Left lung (tissue), 10 donors: ENCODE results near the gene CILP2. TPM values are rescaled to one million over a fixed set of nuclear protein-coding genes. Genes with fewer than 3 reads are reported as not detected.

ENCODE experiments used
- ATAC-seq: fragments of 200-7000 bp; cut with Tn5 transposase; one replicate; pipeline ENCODE4 v1.9.1; 2020; ENCODE audit warnings: moderate library complexity
- DNase-seq, 4 donors: peaks; one replicate each; pipeline ENCODE4 v3.0.0-alpha.2; 2013 to 2020
- H3K27ac ChIP-seq, 2 donors: fragments of 200-600 bp; sonication (generic) in 1 of 2; one replicate each; pipeline versions ENCODE4 v1.5.0 to v1.8.0; 2020 to 2021
- H3K27me3 ChIP-seq, 2 donors: fragments of 200-600 bp; sonication (generic) in 1 of 2; one replicate each; pipeline versions ENCODE4 v1.5.0 to v1.8.0; 2020 to 2021
- H3K36me3 ChIP-seq, 2 donors: fragments of 200-600 bp; sonication (generic) in 1 of 2; one replicate each; pipeline versions ENCODE4 v1.5.0 to v1.8.0; 2020 to 2021
- H3K4me1 ChIP-seq, 2 donors: fragments of 200-600 bp; one replicate each; pipeline ENCODE4 v1.8.0; 2021
- H3K4me3 ChIP-seq, 2 donors: fragments of 200-600 bp; sonication (generic) in 1 of 2; one replicate each; pipeline versions ENCODE4 v1.5.0 to v1.8.0; 2020 to 2021; ENCODE audit warnings: mild to moderate bottlenecking in 1 of 2
- H3K9me3 ChIP-seq, 2 donors: fragments of 200-600 bp; sonication (generic) in 1 of 2; one replicate each; pipeline versions ENCODE4 v1.5.0 to v1.8.0; 2020 to 2021
- intact Hi-C, 2 donors: fragments of 100-400 bp; cut with DNase I; formaldehyde crosslinking; loops; one replicate each; pipeline versions ENCODE4 v1.11.2 to v1.14.2; 2022
- polyA plus RNA-seq, 6 donors: library from polyadenylated mRNA; unstranded; fragments of 120-200 nt; gene quantifications; one replicate each; pipeline ENCODE4 v1.2.1, GENCODE V29; 2013; ENCODE audit not compliant: insufficient read length in 6 of 6
- total RNA-seq, 2 donors: library from RNA; stranded (reverse); fragmentation: NEBNext Ultra II Directional; extraction: Animal tissue kit (Norgen Biotek cat#: 25700); gene quantifications; one replicate each; pipeline ENCODE4 v1.2.1, GENCODE V29; 2021
- TF ChIP-seq, protein P1 (sequence below), 2 donors: fragments of 200-600 bp; sonication (generic) in 1 of 2; IDR thresholded peaks; one replicate each; pipeline versions ENCODE4 v1.5.0 to v1.8.0; 2021; ENCODE audit warnings: antibody characterized with exemption in 2 of 2
- donor health status: DM: no; HTN: yes; CAD: no.
- donor health status: DM: no; HTN: no; CAD: no.

The CILP2 gene
- total and polyA plus RNA-seq, 8 donors = 0.14 to 17.8 (median 0.25) TPM

DNA sequence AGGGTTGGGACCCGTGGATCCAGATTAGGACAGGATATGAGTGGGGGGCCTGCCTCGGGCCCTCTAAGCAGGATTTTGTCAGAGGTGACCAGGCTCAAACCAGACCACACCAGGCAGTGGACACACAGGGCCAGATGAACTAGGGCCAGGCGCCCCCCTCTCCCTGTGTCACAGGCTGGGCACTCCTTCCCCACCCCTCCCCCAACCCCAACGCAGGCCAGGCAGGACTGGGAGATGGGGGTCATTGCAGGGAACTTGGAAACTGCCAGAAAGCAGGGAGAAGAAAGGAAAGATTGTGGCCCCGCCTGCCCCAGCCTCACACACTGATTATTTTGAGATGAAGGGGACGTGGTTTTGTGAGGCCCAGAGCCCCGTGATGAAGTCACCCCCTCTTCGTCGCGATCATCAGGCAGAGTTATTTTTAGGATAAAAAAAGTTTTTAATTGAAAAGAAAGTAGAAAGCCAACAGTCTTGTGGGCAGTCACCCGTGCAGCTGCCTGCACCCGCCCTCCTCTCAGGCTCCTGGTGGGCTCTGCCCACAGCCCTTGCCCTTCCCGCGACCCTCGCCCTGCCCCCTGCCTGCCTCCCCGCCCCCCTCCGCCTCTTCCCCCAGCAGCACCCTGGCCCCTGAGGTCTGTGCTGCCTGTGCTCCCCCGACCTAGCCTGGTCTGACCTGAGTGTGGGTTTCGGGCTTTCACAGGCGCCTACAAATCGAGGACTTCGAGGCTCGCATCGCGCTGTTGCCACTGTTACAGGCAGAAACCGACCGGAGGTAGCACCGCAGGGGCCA, 11.3 kb upstream of the CILP2 start:
- DNase-seq = no peak
- H3K27me3 ChIP-seq = no peaks in the 10 kb centered on the region
- H3K9me3 ChIP-seq = no peaks in the 10 kb centered on the region
- no peak for ATAC-seq
- H3K36me3 ChIP-seq = peaks cover 0 to 62% of the 10 kb centered on the region in 2 donors
- no peaks in the 10 kb centered on the region for H3K4me1 ChIP-seq
- H3K4me3 ChIP-seq = no peak overlapping the region
- intact Hi-C loops = no loop called here
- no peak overlapping the region for H3K27ac ChIP-seq
- TF ChIP-seq, protein P1, sequence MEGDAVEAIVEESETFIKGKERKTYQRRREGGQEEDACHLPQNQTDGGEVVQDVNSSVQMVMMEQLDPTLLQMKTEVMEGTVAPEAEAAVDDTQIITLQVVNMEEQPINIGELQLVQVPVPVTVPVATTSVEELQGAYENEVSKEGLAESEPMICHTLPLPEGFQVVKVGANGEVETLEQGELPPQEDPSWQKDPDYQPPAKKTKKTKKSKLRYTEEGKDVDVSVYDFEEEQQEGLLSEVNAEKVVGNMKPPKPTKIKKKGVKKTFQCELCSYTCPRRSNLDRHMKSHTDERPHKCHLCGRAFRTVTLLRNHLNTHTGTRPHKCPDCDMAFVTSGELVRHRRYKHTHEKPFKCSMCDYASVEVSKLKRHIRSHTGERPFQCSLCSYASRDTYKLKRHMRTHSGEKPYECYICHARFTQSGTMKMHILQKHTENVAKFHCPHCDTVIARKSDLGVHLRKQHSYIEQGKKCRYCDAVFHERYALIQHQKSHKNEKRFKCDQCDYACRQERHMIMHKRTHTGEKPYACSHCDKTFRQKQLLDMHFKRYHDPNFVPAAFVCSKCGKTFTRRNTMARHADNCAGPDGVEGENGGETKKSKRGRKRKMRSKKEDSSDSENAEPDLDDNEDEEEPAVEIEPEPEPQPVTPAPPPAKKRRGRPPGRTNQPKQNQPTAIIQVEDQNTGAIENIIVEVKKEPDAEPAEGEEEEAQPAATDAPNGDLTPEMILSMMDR (IDR thresholded peaks at IDR 0.05) = no peak

DNA sequence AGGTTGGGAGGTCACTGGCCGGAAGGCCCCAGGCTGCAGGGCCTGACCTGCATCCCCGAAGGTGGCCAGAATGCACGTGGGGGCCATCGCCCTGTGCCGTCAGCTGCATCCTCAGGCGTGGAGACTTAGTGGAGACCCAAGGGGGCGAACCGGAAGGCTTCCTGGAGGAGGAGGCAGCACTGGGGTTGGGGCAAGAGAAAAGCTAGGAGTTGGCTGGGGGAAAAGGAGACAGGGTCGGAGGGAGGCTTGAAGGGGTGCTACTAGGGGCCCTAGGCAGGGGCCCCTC, 10.8 kb upstream of the CILP2 start:
- no peaks in the 10 kb centered on the region for H3K9me3 ChIP-seq
- H3K4me1 ChIP-seq = peaks cover 0 to 4% of the 10 kb centered on the region in 2 donors
- TF ChIP-seq, protein P1 (IDR thresholded peaks at IDR 0.05) = no peak
- DNase-seq (no peak), ATAC-seq (no peak)
- intact Hi-C loops = no loop called here
- H3K27ac ChIP-seq = no peak overlapping the region
- H3K36me3 ChIP-seq = peaks cover 0 to 62% of the 10 kb centered on the region in 2 donors
- no peaks in the 10 kb centered on the region for H3K27me3 ChIP-seq
- no peak overlapping the region for H3K4me3 ChIP-seq

DNA sequence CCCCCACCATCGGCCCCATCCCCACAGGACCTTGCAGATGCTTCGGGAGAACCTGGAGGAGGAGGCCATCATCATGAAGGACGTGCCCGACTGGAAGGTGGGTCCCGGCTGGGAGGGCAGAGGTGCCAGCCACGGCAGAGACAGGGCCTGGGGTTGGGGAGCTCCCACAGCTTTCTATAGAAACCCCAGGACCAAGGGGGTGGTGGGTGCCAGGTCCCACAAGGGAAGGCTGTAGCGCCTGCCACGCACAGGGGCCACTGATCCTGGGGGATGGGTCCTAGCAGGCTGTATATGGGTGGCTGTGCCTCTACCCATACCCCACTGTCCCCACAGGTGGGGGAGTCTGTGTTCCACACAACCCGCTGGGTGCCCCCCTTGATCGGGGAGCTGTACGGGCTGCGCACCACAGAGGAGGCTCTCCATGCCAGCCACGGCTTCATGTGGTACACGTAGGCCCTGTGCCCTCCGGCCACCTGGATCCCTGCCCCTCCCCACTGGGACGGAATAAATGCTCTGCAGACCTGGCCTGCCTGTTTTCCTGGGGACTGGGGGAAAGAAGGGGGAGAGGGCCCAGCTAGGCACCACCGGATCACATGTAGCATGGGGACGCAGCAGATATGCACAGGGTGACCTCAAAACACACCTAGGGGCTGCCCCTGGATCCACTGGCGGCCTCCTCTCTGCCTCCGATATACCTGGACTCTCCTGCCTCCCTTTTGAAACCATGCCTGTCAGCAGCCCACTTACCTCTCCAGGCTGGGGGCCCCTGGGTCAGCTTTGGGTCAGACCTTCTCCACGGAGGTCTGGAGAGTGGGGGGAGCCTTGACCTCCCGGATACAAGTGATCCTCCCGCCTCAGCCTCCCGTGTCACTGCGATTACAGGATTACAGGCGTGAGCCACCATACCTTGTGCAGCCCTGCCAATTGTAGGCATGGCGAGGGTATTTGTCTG, 10.1 kb upstream of the CILP2 start:
- H3K9me3 ChIP-seq = no peaks in the 10 kb centered on the region
- H3K4me3 ChIP-seq = no peak overlapping the region
- peaks cover 0 to 62% of the 10 kb centered on the region in 2 donors for H3K36me3 ChIP-seq
- H3K27ac ChIP-seq = no peak overlapping the region
- DNase-seq (no peak), ATAC-seq (no peak)
- TF ChIP-seq, protein P1 (IDR thresholded peaks at IDR 0.05) = no peak
- no peaks in the 10 kb centered on the region for H3K27me3 ChIP-seq
- peaks cover 0 to 9% of the 10 kb centered on the region in 2 donors for H3K4me1 ChIP-seq
- intact Hi-C loops = no loop called here

DNA sequence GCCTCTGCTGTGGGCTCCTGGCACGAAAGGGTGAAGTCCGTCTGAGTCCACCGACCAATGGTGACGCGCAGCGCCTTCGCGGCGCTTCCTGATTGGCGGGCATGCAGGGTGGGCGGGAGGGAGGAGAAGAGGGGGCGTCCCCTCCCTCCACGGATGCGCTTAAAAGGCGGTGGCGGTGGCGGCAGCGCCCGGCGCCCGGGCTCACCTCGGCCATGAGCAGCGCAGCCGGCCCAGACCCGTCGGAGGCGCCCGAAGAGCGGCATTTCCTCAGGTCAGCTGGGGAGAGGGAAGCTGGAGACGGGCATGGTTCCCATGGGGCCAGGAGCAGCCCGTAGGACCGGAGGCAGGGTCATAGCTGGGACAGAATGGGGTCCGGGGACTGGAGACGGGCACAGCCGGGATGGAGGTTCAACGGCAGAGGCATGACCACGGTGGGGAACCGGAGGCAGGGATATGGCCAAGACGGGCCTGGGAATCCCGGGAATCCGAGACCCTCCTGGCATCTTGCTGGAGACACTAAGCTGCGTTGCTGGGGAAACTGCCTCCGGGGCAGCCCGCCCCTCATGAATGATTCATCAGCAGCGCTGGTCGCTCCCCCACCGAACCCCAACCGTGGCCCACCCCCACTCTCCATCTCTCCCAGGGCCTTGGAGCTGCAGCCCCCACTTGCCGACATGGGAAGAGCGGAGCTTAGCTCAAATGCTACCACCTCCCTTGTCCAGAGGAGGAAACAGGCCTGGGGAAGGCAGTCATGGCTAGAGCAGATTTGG, 9.2 kb upstream of the CILP2 start, which contains the start of gene YJEFN3:
Gene YJEFN3 (plus strand): TSS at position 191 of the 770 bp plus-strand sequence. CDS start 22 bp downstream, at position 213.
- H3K27me3 ChIP-seq = no peaks in the 10 kb centered on the region
- TF ChIP-seq, protein P1 (IDR thresholded peaks at IDR 0.05) = no peak
- H3K4me3 ChIP-seq = no peak within 1 kb of the TSS
- no peak for ATAC-seq
- H3K36me3 ChIP-seq = peaks cover 0 to 57% of the 10 kb centered on the region in 2 donors
- no peaks in the 10 kb centered on the region for H3K9me3 ChIP-seq
- no peak within 1 kb of the TSS for H3K27ac ChIP-seq
- intact Hi-C loops = no loop called here
- H3K4me1 ChIP-seq = peaks cover 0 to 9% of the 10 kb centered on the region in 2 donors
- no peak for DNase-seq
